H9 (cell line): ENCODE measurements around the gene NEDD4. TPM values are rescaled to one million over a fixed set of nuclear protein-coding genes. Genes with fewer than 3 reads are reported as not detected.

Source experiments
- DNase-seq: peaks from one replicate; pipeline ENCODE4 v3.0.0-alpha.2; 2017
- H2AFZ ChIP-seq: one replicate; pipeline ENCODE4 v1.6.1; 2013; ENCODE audit warnings: mild to moderate bottlenecking, low read length, control low read depth, moderate library complexity
- H2AK5ac ChIP-seq: 2 replicates; pipeline ENCODE4 v1.6.1; 2013; ENCODE audit warnings: low read length, control low read depth, mixed read lengths; ENCODE audit not compliant: insufficient read length
- H2BK120ac ChIP-seq: one replicate; pipeline ENCODE4 v1.6.1; 2013; ENCODE audit warnings: low read depth, mild to moderate bottlenecking, low read length, control low read depth, inconsistent platforms; ENCODE audit not compliant: poor library complexity, severe bottlenecking
- H2BK12ac ChIP-seq: 2 replicates; pipeline ENCODE4 v1.6.1; 2013; ENCODE audit warnings: low read length, control low read depth, mixed read lengths, low read depth; ENCODE audit not compliant: insufficient read length
- H2BK15ac ChIP-seq: 2 replicates; pipeline ENCODE4 v1.6.1; 2013; ENCODE audit warnings: low read depth, low read length, control low read depth
- H2BK20ac ChIP-seq: one replicate; pipeline ENCODE4 v1.6.1; 2013; ENCODE audit warnings: low read depth, mild to moderate bottlenecking, low read length, control low read depth, inconsistent platforms; ENCODE audit not compliant: poor library complexity, severe bottlenecking
- H2BK5ac ChIP-seq: 2 replicates; pipeline ENCODE4 v1.6.1; 2013; ENCODE audit warnings: low read length, control low read depth, mixed read lengths; ENCODE audit not compliant: insufficient read length
- H3K14ac ChIP-seq: 2 replicates; pipeline ENCODE4 v1.6.1; 2013; ENCODE audit warnings: low read length, control low read depth; ENCODE audit not compliant: insufficient read depth
- H3K18ac ChIP-seq: 2 replicates; pipeline ENCODE4 v1.6.1; 2013; ENCODE audit warnings: low read depth, mild to moderate bottlenecking, mixed read lengths, low read length, control low read depth; ENCODE audit not compliant: insufficient read length
- H3K23ac ChIP-seq: 2 replicates; pipeline ENCODE4 v1.6.1; 2013; ENCODE audit warnings: low read length, control low read depth, mixed read lengths, low read depth; ENCODE audit not compliant: insufficient read length
- H3K23me2 ChIP-seq: 2 replicates; pipeline ENCODE4 v1.6.1; 2013; ENCODE audit warnings: low read depth, mild to moderate bottlenecking, mixed read lengths, low read length, control low read depth; ENCODE audit not compliant: insufficient read length, poor library complexity, severe bottlenecking
- H3K27ac ChIP-seq: 2 replicates; pipeline ENCODE4 v1.5.1; 2013; ENCODE audit warnings: low read length, control low read depth, mixed read lengths, low read depth; ENCODE audit not compliant: insufficient read length
- H3K27me3 ChIP-seq: 2 replicates; pipeline ENCODE4 v1.6.1; 2013; ENCODE audit warnings: low read length, control low read depth, inconsistent platforms; ENCODE audit not compliant: insufficient read depth
- H3K4ac ChIP-seq: 2 replicates; pipeline ENCODE4 v1.6.1; 2013; ENCODE audit warnings: low read depth, mild to moderate bottlenecking, control low read depth, inconsistent platforms, low read length, moderate library complexity
- H3K4me1 ChIP-seq: 2 replicates; pipeline ENCODE4 v1.6.1; 2013; ENCODE audit warnings: low read length, control low read depth, inconsistent platforms; ENCODE audit not compliant: insufficient read depth
- H3K4me2 ChIP-seq: 2 replicates; pipeline ENCODE4 v1.6.1; 2013; ENCODE audit warnings: low read length, control low read depth, mixed read lengths; ENCODE audit not compliant: insufficient read length, insufficient read depth
- H3K56ac ChIP-seq: 2 replicates; pipeline ENCODE4 v1.6.1; 2013; ENCODE audit warnings: low read depth, mild to moderate bottlenecking, mixed read lengths, low read length, control low read depth; ENCODE audit not compliant: insufficient read length
- H3K79me1 ChIP-seq: 2 replicates; pipeline ENCODE4 v1.6.1; 2013; ENCODE audit warnings: low read depth, mild to moderate bottlenecking, moderate library complexity, low read length, control low read depth, inconsistent platforms; ENCODE audit not compliant: insufficient read depth, poor library complexity, severe bottlenecking
- H3K79me2 ChIP-seq: 2 replicates; pipeline ENCODE4 v1.6.1; 2013; ENCODE audit warnings: low read length, control low read depth, inconsistent platforms; ENCODE audit not compliant: insufficient read depth
- H3K9ac ChIP-seq: 2 replicates; pipeline ENCODE4 v1.6.1; 2013; ENCODE audit warnings: low read length, control low read depth, mixed read lengths; ENCODE audit not compliant: insufficient read length; ENCODE audit errors: extremely low read depth
- H3K9me3 ChIP-seq: one replicate; pipeline ENCODE4 v1.6.1; 2013; ENCODE audit warnings: low read depth, low read length, inconsistent platforms; ENCODE audit not compliant: control insufficient read depth
- H3T11ph ChIP-seq: one replicate; pipeline ENCODE4 v1.6.1; 2013; ENCODE audit warnings: mild to moderate bottlenecking, low read length, control low read depth, inconsistent platforms
- H4K20me1 ChIP-seq: one replicate; pipeline ENCODE4 v1.6.1; 2013; ENCODE audit not compliant: control insufficient read depth, insufficient read length, insufficient read depth
- H4K5ac ChIP-seq: 2 replicates; pipeline ENCODE4 v1.6.1; 2013; ENCODE audit warnings: low read depth, mild to moderate bottlenecking, mixed read lengths, low read length, control low read depth; ENCODE audit not compliant: insufficient read length
- H4K8ac ChIP-seq: replicated peaks from 2 replicates; pipeline ENCODE4 v1.6.1; 2013; ENCODE audit warnings: low read length, control low read depth, mixed read lengths, low read depth; ENCODE audit not compliant: insufficient read length
- H4K91ac ChIP-seq: 2 replicates; pipeline ENCODE4 v1.6.1; 2013; ENCODE audit warnings: low read depth, mild to moderate bottlenecking, moderate library complexity, mixed read lengths, low read length, control low read depth; ENCODE audit not compliant: insufficient read length
- H3K27ac Mint-ChIP-seq, 3 experiments: 2 replicates in 2 of 3; 3 replicates in 1 of 3; pipeline ENCODE4 v1.8.0; 2020 to 2021; ENCODE audit warnings: mixed read lengths in 3 of 3, mild to moderate bottlenecking in 1 of 3, moderate library complexity in 1 of 3
- H3K27me3 Mint-ChIP-seq: 2 replicates; pipeline ENCODE4 v1.8.0; 2021; ENCODE audit warnings: low read depth, mild to moderate bottlenecking, moderate library complexity, mixed read lengths
- H3K36me3 Mint-ChIP-seq, 3 experiments: 2 replicates in 2 of 3; 3 replicates in 1 of 3; pipeline ENCODE4 v1.8.0; 2020 to 2021; ENCODE audit warnings: low read depth in 3 of 3, mixed read lengths in 3 of 3; ENCODE audit not compliant: insufficient read depth in 1 of 3
- H3K4me1 Mint-ChIP-seq, 2 experiments: 2 replicates each; pipeline ENCODE4 v1.8.0; 2020; ENCODE audit warnings: mixed read lengths in 2 of 2
- H3K4me3 Mint-ChIP-seq, 2 experiments: 2 replicates in 1 of 2; 3 replicates in 1 of 2; pipeline ENCODE4 v1.8.0; 2020 to 2021; ENCODE audit warnings: mild to moderate bottlenecking in 2 of 2, mixed read lengths in 2 of 2, moderate library complexity in 1 of 2
- H3K9me3 Mint-ChIP-seq, 2 experiments: 2 replicates in 1 of 2; 3 replicates in 1 of 2; pipeline ENCODE4 v1.8.0; 2020; ENCODE audit warnings: mild to moderate bottlenecking in 2 of 2, mixed read lengths in 2 of 2, moderate library complexity in 1 of 2
- WGBS: extraction: QIAGEN DNeasy Blood & Tissue Kit; methylation state at CpG from one replicate; pipeline ENCODE4 v1.1.7; 2013; ENCODE audit warnings: missing lambda C conversion rate, low lambda C conversion rate, mixed read lengths; ENCODE audit not compliant: insufficient read length; ENCODE audit errors: extremely low coverage; 5-methylcytosine and 5-hydroxymethylcytosine counted together
- total RNA-seq: library from RNA; stranded (reverse); gene quantifications from 2 replicates; pipeline ENCODE4 v1.2.1, GENCODE V29; 2021
- TF ChIP-seq, protein P1 (sequence below): fragments of 200-600 bp; sonication (generic); conservative IDR thresholded peaks from 3 replicates; pipeline ENCODE4 v1.8.0; 2021; ENCODE audit warnings: antibody characterized with exemption, mild to moderate bottlenecking

NEDD4 gene
- total RNA-seq, 1 experiment from 2014 or later, result 9.6 TPM

DNA sequence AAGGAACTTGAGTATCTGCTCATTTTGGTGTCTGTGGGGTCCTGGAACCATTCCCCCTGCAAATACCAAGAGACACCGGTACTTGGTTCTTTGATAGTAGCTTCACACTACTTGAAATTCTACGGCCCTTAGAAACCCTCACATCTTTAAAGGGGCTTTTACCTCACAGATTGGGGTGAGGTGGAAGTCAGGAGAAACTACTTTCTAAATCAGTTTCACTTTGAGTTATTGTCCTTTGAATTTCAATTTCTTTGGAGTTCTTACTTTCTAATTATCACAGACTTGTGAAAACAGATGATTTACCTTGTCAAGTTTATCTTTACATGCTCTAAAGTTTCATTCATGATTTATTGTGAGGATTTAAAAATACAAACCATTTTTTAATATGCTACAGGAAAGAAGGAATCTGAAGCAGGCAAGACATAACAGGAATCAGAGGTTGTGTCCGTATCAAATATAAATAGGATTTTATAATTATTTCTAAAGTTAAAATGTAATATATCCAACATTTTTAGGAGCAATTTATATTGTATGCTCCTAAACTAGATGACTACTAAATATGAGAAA is 98.9 kb downstream of the NEDD4 start:
- Mint-ChIP-seq H3K27me3 (no peaks in the 10 kb centered on the region), H3K4me3 (no peak overlapping the region), H3K9me3 (no peaks in the 10 kb centered on the region), H3K27ac (0 out of 7 replicates have a peak overlapping the region, but pooled peaks of 1 of the 3 experiments have one; percentile 22), H3K4me1 (peaks cover 9 to 10% of the 10 kb centered on the region in 2 experiments), H3K36me3 (no peaks in the 10 kb centered on the region)
- no peaks in the 10 kb centered on the region for H3K9me3 ChIP-seq
- TF ChIP-seq, protein P1, sequence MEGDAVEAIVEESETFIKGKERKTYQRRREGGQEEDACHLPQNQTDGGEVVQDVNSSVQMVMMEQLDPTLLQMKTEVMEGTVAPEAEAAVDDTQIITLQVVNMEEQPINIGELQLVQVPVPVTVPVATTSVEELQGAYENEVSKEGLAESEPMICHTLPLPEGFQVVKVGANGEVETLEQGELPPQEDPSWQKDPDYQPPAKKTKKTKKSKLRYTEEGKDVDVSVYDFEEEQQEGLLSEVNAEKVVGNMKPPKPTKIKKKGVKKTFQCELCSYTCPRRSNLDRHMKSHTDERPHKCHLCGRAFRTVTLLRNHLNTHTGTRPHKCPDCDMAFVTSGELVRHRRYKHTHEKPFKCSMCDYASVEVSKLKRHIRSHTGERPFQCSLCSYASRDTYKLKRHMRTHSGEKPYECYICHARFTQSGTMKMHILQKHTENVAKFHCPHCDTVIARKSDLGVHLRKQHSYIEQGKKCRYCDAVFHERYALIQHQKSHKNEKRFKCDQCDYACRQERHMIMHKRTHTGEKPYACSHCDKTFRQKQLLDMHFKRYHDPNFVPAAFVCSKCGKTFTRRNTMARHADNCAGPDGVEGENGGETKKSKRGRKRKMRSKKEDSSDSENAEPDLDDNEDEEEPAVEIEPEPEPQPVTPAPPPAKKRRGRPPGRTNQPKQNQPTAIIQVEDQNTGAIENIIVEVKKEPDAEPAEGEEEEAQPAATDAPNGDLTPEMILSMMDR, result no peak
- H3K27ac ChIP-seq, result no peak overlapping the region
- H3K4me2 ChIP-seq, result no peak overlapping the region
- no peak overlapping the region for H3K4ac ChIP-seq
- peaks cover 2% of the 10 kb centered on the region; the same call in 1 of the 2 replicates for H3K4me1 ChIP-seq
- no peaks in the 10 kb centered on the region for H3K27me3 ChIP-seq
- no peak overlapping the region for H2BK120ac ChIP-seq
- no peaks in the 10 kb centered on the region for H3K79me2 ChIP-seq
- H2BK20ac ChIP-seq, result no peak overlapping the region
- DNase-seq, result no peak
- no peak overlapping the region for H3K14ac ChIP-seq
- no peak overlapping the region for H2AK5ac ChIP-seq
- H2BK5ac ChIP-seq, result no peak overlapping the region
- H4K91ac ChIP-seq, result no peak overlapping the region
- no peak overlapping the region for H2AFZ ChIP-seq
- H4K8ac ChIP-seq, result no peak overlapping the region
- H2BK15ac ChIP-seq, result no peak overlapping the region
- no peaks in the 10 kb centered on the region for H4K20me1 ChIP-seq
- no peak overlapping the region for H2BK12ac ChIP-seq
- no peak overlapping the region for H3K18ac ChIP-seq
- no CpG with 5 or more reads among the region's 3 CpGs for WGBS
- H3K9ac ChIP-seq, result no peak overlapping the region
- no peak overlapping the region for H3K23ac ChIP-seq
- no peak overlapping the region for H4K5ac ChIP-seq
- no peaks in the 10 kb centered on the region for H3K23me2 ChIP-seq
- H3K56ac ChIP-seq, result no peak overlapping the region
- no peaks in the 10 kb centered on the region for H3K79me1 ChIP-seq
- H3T11ph ChIP-seq, result no peak overlapping the region
